Left lobe of liver (tissue), 2 donors: ENCODE data around the gene SNX9. TPM values are rescaled to one million over a fixed set of nuclear protein-coding genes. Genes with fewer than 3 reads are reported as not detected.
"Not testable (repeated sequence)": the region's sequence is repeated elsewhere in the genome, so short reads cannot be mapped to it uniquely, and the experiment has no call there.

Source experiments
- ATAC-seq: fragments of 200-7000 bp; cut with Tn5 transposase; one replicate; pipeline ENCODE4 v1.9.1; 2020; ENCODE audit warnings: mild to moderate bottlenecking, moderate library complexity
- DNase-seq: peaks from one replicate; pipeline ENCODE4 v3.0.0-alpha.2; 2020; ENCODE audit warnings: low spot score
- total RNA-seq: library from RNA; stranded (reverse); gene quantifications from one replicate; pipeline ENCODE4 v1.2.1, GENCODE V29; 2021
- donor health status: DM: no; HTN: no; CAD: no; lungs with moderate emphysema.
- donor health status: DM: no; HTN: yes; CAD: no.

Gene SNX9
- total RNA-seq, 1 donor from 2014 or later: 25.5 TPM

DNA sequence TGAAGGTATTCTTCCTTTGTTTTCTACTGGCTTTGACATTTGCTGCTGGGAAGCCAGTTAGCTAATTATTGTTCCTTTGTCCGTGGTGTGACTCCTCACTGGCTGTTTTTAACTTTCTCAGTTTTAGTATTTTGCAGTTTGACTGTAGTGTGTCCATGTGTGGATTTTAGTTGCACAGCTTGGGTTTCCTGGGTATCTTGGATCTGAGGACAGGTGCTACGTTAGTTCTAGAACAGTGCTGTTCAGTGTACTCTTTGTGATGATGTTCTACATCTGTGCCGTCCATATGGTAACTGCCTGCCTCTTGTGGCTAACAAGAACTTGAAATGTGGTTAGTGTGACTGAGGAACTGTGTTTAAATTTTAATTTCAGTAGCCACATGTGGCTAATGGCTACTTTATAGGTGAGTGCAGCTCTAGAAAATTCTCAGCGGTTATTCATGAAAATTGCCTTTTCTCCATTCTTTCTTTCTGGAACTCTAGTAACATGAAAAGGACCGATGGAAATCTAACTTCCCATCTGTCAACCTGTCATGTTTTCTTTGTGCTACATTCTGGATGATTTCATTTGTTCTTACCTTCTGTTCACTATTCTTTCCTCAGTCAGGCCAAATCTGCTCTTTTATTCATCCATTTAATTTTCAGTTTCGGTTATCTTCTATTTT is 7.4 kb downstream of the SNX9 start:
- ATAC-seq: no peak
- DNase-seq: no peak

DNA sequence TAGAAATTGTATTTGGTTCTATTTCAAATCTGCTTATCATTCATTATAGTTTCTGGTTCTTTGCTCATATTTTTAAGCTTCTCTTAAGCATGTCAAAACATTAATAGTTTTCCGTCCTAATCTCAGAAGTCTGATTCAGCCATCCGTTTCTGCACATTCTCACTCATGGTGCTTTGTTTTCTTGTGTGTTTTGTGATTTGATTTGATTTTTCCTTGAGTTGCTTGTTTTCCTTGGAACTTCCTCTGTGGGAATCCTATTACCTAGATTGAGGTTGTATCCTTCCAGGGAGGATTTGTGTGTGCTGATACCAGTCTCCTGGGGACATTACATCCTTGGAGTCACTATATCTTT is 7.9 kb downstream of the SNX9 start:
- ATAC-seq (no peak), DNase-seq (no peak)

DNA sequence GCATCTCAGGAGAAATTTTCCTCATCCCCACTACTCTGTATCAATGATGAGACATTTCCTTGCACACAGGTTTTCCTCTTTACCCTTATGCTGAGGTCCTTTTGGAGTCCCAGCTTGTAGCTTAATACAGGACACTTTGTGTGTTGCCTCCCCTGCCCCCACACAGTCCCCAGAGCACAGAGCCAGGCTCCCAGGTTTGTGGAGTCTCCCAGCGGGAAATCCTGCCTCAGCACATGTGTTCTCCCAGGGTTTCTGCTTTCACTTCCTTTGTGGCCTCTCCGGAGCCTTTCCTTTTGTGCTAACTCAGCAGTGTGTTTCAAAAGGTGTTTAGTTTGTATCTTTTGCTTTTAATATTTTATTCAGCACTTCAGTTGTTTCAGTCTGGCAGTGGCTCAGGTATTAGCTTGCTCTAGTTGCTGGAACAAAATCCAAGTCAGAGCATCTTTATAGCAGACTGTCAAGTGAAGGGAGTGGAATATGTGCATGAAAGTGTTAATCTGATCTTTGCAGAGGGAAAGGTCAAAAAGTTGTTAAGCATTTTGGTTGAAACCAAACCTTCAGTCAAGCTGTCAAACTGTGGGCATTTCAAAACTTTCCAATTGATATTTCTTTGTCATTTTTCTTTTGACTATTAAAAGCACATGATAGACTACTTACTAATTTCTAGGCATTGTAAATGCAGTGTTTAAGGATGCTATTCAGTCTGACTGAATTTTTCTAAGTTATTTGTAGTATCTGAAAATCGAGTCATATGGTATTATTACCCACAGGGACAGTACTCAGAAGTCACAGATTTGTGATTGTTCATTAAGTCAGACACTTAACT is 8.6 kb downstream of the SNX9 start:
- ATAC-seq: peak; percentile 72
- no peak for DNase-seq

DNA sequence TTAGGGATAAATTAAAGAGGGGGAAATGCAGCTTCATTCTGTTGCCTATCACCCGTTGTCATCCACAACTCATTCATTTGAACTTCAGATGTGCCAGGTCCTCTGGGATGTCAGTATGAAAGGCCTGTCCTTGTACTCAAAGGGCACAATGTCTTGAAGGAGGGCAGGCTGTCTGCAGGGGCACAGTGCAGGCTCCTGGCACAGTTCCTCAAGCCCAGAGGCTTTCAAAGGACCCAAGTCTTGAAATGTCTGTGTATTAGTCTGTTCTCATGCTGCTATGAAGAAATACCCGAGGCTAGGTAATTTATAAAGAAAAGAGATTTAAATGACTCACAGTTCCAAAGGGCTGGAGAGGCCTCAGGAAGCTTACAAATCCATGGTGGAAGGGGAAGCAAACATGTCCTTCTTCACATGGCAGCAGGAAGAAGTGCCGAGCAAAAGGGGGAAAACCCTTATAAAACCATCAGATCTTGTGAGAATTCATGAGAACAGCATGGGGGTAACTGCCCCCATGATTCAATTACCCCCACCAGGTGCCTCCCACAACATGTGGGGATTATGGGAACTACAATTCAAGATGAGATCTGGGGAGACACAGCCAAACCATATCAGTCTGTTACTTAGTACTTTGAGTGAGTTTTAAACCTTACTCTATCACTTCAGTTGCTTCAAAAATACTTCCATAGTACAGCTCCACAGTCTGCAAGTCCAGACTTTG is 9.4 kb downstream of the SNX9 start:
- no peak for DNase-seq
- no peak for ATAC-seq

DNA sequence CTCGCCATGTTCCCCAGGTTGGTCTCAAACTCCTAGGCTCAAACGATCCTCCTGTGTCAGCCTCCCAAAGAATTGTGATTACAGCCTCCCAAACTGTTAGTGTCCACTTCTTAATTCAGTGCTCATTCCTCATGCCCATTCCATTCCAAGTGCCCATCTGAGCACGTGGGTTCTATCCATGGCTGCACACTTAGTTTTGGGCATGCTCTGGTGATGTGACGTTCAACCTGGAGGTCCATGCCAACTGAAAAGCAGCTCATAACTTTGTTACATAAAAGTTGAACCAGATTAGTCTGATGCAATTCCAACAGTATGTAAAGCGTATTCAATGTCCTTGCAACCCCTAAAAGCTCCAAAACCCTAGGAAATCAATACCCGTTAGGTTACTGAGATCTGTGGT is 11.5 kb downstream of the SNX9 start:
- DNase-seq (no peak), ATAC-seq (no peak)

DNA sequence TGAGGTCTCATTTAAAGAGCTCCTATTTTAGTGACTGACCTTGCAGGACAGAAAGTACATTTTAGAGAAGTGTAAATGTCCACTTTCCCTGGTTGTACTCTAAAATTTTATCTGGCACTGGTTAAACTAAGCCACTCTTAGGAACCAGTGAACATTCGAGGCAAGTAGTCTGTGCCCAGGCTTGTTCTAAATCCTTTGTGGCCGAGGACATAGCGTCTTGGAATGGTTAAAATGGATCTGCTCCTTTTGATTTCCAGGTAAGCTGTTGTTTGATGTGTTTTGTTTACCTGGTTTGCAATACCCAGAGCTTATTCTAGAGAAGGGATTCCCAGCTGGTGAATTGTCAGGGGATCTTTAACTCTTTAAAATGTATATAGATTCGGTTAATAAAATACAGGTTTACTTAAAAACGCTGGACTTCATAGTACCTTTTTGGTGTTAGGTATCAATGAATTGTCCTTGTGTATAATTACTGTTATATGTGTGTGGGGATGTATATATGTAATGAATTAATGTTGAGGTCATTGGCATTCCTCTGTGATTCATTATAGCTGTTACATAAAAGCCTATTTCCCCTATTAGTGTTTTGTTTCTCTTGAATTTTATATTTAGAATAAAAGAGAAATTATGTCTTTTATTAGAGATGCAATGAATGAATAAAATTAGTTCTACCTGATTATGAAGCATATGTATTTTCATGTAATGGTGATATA is 15.8 kb downstream of the SNX9 start:
- no peak for ATAC-seq
- no peak for DNase-seq

DNA sequence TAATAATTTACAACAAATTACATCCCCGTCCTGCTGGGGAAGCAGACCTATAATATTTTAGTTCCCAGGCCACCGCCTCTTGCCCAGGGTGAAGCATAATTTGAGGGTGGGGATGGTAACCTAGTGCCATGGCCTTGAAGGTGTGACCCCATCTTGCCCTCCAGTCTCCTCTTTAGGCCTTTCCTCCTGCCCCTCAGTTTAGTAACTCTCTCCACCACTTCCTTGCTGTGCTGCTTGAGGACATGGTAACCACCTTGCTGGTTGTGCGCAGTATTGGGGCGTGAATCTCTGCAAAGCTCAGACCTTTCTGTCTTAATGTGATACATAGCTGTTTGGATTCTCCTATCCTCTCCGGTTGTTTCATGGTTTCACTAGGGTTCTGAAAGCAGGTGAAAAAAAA is 16.6 kb downstream of the SNX9 start:
- DNase-seq: no peak
- ATAC-seq: no peak

DNA sequence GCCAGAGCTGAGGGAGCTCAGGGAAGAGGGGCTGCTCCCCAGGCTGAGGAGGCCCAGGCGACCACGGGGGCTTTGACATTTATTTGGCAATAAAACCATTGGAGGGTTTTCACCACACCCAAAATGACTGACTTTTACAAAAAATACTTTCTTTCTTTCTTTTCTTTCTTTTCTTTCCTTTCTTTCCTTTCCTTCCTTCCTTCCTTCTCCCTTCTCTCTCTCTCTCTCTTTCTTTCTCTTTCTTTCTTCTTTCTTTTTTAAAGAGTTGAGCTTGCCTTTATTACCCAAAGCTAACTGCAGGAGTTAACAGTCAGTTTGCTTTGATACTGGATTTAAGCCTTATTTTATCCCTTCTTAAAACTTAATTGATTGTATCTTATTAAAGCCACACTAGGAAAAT is 17.2 kb downstream of the SNX9 start:
- no peak for ATAC-seq
- no peak for DNase-seq

DNA sequence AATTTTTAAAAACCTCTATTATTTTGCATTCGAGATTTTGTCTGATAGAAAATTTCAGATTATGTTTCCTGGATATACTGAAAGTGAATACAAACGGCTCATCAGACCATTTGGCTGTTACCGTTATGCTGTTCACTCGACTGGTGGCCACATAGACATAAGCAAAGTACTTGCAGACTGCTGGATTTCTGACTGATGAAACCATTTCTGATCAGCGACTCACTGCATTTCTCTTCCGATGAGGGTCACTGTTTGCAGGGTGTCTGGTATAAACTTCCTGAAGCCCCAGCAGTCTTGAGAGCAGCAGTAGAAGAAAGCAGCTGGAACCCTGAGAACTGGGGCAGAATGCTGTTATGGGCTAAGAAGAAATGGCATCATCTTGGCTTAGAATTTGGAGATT is 17.7 kb downstream of the SNX9 start:
- DNase-seq (no peak), ATAC-seq (no peak)

DNA sequence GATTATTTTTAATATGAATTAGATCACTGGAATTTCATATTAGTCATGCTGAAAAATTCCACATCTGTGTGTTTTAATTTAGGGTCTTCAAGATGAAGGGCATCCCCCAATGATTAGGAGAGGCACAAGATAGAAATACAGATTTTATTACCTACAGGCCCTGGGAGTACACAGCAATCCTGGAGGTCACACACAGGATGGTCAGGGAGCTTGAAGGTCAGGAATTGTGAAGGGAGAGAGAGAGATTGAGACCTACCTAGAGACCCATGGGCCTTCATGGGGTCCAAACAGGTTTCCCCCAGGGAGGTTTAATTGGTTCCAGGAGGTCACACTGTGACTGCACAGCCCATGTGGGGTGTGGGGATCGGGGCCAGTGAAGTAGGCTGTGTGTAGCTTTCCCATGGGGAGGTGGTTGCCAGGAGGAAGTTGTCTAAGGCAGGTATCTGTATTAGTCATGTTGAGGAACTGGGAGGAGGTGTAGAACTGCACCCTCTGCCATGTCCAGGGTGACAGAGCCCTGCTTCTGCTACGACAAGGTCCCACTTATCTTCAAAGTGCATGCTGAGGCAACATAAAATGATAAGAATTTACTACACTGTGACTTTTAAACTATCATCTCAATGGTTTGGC is 18.3 kb downstream of the SNX9 start:
- ATAC-seq (peak; percentile 37), DNase-seq (no peak)

DNA sequence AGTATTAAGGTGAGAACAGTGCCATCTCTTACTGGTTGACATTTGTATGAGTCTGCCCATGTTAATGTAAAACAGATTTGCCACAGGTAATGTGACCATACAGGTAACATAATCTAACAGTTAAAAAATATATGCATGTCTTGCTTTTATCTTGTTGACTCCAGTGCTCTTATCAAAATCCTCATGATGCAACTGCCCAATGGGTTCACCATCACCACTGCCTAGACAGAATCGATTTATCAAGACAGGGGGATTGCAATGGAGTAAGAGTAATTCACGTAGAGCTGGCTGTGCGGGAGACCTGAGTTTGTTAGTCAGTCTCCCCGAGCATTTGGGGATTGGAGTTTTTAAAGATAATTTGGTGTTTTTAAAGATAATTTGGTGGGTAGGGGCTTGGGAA is 19.2 kb downstream of the SNX9 start:
- no peak for DNase-seq
- no peak for ATAC-seq

DNA sequence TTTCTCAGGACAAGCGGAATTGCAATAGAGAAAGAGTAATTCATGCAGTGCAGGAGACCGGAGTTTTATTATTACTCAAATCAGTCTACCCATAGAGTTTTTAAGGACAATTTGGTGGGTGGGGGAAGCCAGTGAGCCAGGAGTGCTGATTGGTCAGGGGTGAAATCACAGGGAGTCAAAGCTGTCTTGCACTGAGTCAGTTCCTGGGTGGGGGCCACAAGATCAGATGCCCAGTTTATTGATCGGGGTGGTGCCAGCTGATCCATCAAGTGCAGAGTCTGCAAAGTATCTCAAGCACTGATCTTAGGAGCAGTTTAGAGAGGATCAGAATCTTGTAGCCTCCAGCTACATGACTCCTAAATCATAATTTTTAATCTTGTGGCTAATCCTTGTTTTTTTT is 21.1 kb downstream of the SNX9 start:
- DNase-seq, ATAC-seq: not testable (repeated sequence)

DNA sequence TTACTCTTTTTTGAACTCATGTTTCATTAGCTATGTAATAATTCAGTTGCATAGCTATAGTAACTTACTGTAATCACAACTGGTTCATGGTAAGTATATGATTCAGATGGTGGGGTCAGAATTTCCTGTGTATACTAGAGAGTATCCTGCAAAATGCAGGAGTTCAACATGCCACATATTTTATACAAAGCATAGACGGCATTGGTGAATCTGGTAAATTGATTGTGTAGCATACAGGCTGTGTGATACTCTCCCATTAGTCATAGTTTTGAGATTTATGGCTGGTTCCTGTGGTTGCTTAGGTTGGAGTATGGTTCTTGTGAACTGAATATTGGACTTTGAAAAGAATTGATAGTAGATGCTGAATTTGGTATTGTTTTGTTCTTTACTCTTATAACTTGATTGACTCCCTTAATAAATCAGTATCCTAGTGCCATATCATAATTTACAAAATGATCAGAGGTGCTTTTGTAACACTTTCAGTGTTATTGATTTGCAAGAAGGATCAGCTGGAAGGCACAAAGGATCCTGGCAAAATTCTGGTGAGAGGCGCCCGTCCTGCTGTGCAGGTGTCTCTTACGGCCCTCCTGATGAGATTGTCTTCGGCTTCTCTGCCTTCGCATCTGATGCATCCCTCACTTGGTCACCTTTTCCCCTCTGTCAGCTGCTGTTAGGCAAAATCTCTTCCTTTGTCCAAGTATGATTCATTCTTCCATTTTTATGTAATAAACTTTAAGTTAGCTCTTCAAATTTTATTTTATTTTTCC is 22.6 kb downstream of the SNX9 start:
- DNase-seq (no peak), ATAC-seq (no peak)

DNA sequence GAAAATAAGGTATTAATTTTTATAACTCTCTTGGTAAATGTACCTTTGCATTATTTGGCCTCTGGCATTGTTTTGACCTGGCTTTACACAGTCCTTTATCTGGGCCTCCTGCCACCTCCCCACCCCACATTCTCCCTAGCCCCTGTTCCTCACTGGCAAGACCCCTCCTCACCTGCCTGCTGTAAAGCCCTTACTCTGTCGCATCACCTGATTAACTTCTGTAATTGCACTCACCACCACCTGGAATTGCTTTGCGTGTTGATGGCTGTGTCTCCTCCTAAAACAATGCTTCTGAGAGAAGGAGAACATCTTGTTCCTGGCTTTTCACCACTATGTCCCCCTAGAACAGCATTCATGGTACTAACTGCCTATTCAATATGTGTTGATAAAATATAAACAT is 24.8 kb downstream of the SNX9 start:
- no peak for DNase-seq
- ATAC-seq: no peak

DNA sequence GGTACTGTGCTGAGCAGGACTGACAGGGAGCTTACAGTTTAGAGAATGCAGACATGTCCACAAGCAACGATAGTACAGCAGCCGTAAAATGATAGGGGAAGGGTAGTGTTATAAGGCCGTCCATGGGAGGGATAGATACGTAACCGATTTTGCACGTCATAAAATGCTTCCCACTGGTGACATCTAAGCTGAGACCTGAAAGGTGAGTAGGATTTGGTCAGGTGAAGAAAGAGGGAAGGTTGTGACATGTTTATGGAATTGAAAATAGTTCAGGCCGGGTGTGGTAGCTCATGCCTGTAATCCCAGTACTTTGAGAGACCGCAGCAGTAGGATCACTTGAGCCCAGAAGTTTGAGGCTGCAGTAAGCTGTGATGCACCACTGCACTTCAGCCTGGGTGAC is 25.6 kb downstream of the SNX9 start:
- ATAC-seq: no peak

DNA sequence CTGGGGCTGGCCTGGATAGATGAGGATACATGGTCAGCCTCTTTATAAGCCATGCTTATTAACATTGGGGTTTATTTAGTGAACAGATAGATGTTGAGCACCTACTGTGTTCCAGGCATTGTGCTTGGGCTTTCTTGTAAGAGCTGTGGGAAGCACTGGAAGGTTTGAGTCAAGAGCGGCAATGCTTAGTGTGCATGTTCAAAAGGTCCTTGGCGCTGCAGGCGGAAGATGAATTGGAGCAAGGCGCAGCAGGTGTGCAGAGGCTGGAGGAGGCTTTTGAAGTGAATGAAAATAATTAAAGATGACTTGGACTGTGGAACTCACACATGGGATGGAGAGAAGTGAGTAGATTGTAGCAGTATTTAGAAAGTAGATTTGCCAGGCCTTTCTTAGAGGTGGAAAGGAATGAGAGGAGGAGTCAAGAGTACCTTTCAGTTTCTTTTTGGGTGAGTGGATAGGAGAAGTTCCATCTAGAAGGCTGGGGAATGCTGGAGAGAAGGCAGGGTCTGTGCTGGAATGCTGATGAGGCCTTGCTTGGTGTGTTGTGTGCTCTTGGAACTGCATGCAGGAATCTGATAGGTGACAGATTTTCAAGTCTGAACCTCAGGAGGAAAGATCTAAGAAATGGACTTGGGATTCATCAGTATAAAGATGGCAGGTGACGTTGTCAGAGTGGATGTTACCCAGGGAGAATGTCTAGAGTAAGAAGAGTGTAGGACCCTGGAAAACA is 26.4 kb downstream of the SNX9 start:
- ATAC-seq (peak; percentile 14), DNase-seq (no peak)

More for the DNA sequence above, 25.6 kb downstream of the SNX9 start:
- no peak for DNase-seq

DNA sequence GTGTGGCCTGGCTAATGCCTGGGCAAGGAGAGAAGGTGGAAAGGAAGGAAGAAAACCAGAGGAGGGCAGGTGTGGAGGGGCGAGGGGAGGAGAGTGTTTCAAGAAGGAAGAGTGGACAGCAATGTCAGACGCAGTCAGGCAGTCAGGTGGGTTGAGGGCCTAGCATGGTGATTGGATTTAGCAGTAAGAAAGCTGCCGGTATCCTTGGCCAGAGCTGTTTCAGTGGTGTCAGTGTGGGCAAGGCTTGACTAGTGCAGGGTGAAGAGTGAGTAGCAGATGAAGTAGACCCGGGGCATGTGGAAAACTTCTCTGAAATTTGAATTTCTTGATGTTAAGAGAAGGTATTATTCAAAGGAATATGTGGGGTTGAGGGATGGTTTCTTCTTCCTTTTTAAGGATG is 27.0 kb downstream of the SNX9 start:
- ATAC-seq: peak; percentile 49
- no peak for DNase-seq

DNA sequence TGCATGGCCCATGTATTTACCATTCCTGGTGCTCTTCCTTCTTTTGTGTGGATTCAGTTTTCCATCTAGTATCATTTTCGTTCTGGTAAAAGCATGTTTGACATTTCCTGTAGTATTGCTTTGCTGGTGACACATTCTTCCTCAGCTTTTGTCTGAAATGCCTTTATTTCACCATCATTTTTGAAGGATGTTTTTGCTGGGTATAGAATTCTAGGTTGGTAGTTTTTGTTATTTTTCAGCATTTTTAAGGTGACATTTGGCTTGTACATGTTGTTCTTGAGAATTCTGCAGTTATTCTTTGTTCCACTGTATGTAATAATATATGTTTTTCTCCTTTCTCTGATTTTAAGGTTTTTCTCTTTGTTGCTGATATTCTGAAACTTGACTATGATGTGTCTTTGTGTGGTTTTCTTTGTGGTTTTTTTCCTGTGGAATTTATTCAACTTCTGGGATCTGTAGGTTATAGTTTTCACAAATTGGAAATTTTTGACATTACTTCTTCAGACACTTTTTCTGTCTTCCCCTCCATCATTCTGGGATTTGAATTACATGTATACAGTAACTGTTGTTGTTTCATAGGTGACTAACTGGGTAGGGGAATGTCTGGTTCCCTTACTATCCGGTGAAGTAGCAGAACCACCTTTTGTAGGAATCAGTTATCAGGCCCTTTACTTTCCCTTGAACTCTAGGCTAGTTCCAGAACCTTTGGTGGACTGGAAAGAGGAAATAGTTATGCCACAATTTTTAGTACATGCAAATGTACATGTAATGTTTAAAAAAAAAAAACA is 30.2 kb downstream of the SNX9 start:
- DNase-seq (no peak), ATAC-seq (no peak)
